GM19455 (cell line): Measurements from ENCODE around the gene STUB1.
"Not testable (repeated sequence)": the region's sequence is repeated elsewhere in the genome, so short reads cannot be mapped to it uniquely, and the experiment has no call there.

Source experiments
- ATAC-seq: cut with Tn5 transposase; IDR thresholded peaks from one replicate; pipeline ENCODE4 v1.9.1; 2021; ENCODE audit not compliant: unreplicated experiment

STUB1 gene

DNA sequence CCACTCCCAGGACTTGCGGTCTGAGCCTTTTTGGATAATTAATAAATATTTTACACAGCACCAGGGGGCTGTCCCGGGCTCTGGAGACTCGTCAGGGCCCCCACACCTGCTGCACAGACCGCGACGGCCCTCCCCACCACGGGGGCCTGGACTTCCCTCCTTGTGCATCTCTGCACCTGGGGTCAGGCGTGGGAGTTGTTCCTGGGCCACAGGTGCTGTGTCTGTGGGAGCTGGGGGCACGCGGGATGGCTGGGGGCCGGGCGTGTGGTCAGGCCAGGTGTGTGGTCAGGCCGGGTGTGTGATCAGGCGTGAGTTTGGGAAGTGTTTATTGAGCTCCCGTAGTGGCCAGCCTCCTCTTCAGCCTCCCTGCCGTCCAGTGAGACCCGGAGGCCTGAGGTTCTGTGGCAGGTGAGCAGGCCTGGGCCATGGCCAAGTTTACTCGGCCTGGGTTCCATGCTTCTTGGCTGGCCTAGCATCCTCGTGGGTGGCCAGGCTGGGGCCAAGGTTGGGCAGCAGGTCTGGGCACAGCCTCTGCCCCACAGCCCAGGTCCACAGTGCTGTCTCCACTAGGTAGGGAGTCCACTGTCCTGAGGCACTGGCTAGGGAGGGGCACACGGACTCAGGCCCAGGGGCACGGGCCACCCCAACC lies 1.9 kb upstream of the STUB1 start:
- no peak for ATAC-seq

DNA sequence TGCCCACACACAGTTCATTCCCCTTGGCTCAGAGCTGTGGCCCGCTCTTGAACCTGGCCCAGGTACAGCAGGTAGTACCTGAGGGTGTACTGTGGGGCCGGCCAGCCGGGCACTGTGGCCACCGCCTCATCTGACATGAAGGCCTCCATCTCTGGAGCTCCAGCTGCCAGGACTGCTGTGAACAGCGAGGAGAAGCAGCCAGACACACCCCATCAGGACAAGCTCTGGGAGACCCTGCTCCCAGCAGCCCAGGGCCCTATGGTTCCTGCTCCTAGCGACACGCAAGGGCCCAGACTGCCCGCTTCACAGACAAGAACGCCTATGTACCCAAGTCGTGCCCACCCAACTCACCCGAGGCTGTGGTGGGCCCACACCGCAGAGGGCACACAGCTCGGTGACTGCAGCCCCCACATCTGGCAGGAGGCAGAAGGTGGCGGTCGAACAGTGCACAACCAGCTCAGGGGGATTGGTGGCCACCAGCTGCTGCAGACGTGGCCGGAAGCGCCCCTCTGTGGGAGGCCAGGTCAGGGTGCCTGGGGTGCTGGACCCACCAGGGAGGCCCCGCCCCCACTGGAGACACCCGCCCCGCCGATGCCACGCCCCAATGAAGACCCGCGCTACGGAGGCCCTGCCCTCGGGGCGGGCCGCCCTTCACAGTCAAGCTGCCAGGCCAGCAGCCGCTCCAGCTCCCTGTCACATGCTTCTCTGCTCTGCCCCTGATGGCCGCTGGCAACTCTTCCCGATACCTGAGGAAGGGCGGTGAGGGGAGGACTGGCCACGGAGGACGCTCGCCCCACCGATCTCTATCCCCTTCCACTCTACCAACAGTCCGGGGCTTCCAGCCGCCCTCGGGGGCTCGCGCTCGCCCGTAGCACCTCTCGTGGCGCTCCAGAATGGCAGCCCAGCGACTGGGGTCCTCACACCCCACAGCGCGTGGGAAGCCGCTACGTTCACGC lies 1.1 kb upstream of the STUB1 start:
- ATAC-seq, result no peak

DNA sequence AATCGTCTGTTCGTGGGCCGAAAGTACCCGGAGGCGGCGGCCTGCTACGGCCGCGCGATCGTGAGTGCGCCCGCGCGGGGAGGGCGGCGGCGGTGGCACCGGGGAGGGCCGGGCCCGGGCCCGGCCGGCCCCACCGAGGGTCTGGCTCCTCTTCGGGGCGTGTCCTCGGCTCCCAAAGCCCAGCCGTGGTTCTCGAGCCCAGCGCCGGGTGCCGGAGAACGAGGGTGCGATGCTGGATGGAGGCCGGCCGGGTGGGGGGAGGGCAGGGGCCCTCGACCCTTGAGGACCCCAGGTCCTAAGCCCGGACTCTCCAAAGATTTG lies 375 bp downstream of the STUB1 start:
- ATAC-seq, result no peak

DNA sequence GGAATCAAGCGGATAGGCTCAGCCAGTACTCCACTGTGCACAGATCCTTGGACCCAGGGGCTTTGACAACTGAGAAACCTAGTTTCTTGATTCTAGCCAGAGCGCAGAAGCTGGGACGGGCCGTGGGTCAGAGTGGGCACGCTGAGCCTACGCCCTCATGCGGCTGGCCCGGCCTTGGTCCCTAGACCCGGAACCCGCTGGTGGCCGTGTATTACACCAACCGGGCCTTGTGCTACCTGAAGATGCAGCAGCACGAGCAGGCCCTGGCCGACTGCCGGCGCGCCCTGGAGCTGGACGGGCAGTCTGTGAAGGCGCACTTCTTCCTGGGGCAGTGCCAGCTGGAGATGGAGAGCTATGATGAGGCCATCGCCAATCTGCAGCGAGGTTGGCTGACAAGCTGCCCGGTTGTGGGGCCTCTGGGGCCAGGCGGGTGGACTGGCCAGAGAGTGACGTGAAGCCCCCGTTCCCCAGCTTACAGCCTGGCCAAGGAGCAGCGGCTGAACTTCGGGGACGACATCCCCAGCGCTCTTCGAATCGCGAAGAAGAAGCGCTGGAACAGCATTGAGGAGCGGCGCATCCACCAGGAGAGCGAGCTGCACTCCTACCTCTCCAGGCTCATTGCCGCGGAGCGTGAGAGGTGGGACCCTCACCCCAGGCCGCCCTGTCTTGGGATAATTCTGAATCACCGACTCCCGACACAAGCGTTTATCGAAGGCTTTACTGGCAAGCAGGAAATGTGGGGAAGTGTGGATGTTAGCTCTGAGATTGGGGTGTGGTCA lies 946 bp downstream of the STUB1 start:
- ATAC-seq, result no peak

DNA sequence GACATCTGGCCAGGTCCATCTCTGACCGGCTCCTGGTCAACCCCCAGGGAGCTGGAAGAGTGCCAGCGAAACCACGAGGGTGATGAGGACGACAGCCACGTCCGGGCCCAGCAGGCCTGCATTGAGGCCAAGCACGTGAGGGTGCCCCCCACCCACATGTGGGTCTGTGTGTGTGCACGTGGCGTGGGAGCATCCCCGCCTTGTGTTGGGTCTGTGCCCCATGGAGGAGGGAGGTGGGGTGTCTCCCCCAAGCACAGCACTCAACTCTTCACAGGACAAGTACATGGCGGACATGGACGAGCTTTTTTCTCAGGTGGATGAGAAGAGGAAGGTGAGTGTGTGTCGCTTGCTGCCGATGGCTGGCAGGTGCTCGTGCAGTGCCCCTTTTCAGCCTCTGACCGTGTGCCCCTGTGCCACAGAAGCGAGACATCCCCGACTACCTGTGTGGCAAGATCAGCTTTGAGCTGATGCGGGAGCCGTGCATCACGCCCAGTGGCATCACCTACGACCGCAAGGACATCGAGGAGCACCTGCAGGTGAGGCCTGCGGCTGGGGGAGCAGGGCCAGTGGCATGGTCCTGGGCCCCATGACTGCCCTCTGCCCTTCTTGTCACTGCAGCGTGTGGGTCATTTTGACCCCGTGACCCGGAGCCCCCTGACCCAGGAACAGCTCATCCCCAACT lies 1.7 kb downstream of the STUB1 start:
- no peak for ATAC-seq

DNA sequence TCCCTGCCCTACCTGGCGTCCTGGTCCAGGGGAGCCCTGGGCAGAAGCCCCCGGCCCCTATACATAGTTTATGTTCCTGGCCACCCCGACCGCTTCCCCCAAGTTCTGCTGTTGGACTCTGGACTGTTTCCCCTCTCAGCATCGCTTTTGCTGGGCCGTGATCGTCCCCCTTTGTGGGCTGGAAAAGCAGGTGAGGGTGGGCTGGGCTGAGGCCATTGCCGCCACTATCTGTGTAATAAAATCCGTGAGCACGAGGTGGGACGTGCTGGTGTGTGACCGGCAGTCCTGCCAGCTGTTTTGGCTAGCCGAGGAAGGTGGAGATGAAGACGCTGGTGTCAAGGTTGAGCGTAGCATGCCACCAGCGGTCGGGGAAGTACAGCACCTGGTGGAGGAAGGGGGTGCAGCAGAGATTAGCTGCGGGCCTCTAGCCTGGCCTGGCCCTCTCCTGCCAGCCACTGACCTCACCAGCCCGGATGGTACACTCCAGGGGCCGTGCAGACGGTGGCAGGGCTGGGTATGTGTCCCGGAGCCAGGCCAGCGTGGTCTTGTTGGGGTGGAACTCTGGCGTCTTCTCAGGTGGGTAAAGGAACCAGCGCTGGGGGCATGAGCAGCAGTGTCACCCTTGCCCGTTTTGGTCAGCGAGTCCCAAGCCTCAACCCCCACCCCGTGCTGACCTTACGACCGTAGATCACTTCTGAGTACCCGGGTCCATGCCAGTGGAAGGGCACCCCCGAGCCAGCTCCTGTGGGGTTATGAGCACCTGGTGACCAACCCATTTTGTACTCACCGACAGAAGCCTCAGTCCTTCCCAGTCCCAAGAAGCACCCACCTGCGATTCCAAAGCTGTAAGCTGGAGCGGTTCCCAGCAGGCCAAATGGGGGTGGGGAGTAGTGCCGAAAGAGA lies 2.5 kb downstream of the STUB1 start:
- no peak for ATAC-seq

DNA sequence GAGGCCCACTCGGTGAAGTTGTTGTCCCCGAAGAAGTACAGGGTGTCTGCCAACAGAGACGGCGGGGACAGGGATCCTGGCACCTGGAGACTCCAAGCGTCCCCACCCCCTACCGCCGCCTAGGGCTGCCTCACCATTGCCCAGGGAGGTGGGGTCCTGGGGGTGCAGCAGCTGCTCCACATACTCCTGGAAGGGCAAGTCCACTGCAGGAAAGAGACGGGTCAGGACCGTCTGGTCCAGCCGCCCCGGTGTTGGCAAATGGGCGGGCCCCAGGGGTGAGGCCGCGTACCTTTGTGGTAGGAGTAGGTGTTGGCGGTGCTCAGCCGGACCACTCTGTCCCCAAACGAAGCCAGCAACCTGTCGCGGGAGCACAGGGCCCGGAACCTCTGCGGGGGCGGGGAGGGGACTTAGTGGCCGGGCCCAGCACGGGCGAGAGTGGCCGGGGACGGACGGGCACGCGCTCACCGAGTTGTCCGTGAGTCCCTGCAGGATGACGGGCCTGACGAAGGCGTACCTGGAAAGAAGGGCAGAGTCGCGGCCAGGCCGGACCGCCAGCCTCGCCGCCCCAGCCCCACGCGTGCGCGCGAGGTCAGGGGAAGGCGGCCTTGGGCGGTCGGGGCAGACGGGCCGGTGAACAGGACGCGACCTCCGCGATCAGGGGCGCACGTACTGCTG lies 3.3 kb downstream of the STUB1 start:
- ATAC-seq, result no peak

DNA sequence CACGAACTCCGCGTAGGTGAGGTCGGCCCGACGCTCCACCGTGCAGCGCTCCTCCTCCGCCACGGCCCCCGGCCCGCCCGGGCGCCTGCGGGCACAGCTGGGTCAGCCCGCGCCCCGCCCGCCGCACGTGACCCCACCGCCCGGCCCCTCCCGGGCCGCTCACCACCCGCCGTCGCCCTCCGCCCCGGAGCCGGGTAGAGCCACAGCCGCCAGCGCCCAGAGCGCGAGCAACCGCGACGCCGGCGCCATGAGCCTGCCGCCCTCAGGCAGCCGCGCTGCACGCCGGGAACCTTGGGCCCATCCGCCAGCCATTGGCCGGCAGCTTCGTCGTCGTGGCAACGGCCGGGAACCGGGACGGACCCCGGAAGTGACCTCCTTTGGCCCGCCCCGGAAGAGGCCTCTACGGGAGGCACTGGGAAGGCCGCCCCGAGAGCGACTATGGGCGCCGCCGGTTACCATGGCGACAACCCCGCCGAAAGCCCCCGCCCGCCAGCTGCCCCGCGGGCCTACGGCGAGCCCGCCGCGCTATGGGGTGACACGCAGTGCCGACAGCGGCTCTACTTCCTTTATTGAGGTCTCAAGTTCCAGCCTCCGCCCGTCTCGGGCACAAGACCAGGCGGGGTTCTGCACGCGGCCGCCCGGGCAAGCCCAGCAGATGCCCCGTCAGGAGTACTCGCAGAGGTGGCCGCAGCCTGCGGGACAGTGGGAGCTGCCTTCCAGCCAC lies 4.0 kb downstream of the STUB1 start, which contains the start of gene JMJD8:
Gene JMJD8, minus strand, starts transcription at position 264 of the 724 bp plus-strand sequence. Its CDS starts 15 bp downstream, at position 249.
- peak; percentile 52 for ATAC-seq

DNA sequence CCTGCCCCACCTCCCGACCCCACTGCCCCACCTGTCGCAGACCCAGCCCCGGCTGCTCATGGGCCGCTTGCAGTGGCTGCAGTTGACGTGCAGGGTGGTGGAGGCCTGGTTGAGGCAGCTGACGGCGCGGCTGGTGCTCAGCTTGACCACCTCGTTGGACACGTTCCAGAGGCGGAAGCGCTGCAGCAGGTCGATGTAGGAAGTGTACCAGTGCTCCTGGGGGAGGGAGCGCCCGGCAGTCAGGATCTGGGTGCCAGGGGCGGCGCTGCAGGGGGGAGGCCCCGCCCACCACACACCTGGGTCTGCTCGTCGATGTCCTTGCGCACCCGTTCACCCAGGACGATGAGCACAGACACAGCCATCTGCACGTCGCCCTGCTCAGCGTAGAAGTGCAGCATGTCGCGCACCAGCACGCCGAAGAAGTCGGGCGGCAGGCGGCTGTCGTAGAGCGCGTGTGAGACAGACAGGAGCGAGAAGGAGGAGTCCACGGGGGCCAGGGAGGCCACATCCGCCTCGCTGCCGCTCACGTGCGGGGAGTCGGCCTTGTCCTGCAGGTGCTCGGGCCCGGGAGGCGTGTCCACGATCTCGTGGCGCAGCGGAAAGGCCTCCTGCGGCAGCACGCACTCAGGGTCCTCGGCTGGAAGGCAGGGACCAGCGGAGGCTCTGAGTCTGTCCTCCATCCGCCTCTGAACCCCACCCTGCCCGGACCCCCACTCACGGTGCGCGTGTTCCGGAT lies 4.9 kb downstream of the STUB1 start:
- ATAC-seq, result no peak

DNA sequence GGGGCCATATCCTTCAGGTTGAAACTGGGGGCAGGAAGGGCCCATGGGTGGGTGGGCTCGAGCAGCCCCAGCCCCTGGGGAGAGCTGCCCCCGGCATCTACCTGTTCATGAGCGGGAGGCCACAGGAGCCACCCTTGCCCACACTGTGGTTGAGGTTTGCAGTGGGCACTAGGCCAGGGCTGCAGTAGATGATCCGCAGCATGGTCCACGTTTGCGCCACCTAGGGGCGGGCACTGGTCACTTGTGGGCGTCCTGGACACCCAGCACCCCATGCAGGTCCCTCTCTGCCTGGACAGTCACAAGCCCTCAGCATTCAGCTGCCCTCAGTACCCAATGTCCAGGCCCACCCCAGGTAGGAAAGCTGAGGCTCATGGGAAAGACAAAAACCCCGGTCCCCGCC lies 5.8 kb downstream of the STUB1 start:
- ATAC-seq, result no peak

DNA sequence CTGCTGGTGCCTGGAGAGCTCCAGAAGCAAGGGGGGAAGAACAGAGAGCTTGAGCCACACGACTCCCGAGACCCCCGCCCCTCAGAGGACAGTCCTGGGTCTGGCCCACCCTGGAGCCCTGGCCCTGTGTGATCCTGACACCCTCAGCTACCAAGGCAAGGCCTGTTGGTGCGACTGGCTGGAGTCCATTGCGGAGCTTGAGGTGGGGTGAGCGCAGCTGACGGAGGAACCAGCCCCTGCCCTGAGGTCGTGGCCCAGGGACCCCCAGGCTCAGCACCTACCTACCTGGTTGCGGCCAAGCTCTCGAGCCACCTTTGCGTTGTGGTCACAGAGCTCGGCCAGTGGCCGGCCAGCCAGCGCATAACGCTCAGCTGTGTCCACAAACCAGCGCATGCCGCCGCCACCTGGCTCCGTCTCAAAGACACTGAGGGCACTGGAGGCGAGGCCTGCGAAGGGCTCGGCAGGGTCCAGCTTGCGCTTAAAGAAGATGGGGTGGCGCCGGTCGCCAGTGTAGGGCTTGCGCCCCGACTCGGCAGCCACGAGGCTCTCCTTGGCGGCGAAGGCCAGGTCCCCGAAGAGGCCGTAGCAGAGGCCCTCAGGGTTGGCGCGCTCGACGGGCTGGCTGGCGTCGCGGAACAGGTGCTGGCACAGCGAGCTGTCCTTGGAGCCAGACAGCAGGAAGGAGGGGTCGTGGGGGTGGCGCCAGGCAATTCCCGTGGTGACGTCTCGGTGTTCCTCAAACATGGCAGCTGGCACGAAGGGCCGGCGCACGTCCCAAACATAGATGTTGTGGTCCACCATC lies 6.5 kb downstream of the STUB1 start:
- ATAC-seq, result no peak

DNA sequence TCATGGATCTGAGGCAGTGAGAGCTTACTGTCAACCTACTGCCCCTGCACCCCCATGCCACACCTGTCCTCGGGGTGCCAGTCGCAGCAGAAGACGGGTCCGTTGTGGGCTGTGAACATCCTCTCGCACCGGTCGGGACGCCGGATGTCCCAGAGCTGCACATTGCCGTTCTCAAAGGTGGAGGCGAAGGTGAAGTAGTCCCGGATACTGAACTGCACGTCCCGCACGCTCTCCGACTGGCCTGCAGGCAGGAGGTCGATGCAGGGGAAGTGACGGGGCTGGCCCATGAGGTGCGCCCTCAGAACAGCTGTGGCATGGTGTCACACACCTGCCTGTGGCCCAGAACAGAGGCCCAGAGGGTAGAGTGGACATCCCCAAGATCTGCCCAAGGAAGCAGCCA lies 7.3 kb downstream of the STUB1 start:
- ATAC-seq, result no peak

DNA sequence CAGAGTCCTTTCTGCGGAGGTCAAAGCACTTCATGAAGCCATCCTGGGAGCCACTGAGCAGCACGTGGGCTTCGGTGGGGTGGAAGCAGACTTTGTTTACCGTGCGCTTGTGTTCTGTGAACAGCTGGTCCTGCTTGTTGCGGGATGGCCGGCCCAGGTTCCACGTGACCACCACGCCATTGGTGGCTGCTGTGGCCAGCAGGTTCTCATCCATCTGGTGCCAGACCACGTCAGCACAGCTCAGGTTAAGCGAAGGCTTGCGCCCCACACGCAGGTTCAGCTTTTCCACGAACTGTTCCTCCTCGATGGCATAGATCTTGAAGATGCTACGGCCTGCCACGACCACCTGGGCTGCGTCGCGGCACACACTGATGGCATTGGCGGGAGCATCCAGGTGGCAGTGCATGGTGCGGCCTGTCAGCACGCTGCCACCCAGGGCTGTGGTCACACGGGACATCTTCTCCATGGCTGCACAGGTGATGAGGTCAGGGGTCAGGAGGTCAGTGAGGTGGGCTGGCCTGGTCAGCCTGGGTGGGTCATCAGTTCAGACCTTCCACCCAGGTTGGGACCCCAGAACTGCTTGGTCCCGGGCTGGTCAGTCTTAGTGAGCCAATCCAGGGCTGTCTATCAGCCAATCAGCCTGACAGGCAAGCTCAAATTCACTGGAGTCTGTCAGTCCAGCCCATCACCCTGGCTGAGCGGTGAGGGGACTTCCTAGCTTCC lies 9.1 kb downstream of the STUB1 start:
- no peak for ATAC-seq

DNA sequence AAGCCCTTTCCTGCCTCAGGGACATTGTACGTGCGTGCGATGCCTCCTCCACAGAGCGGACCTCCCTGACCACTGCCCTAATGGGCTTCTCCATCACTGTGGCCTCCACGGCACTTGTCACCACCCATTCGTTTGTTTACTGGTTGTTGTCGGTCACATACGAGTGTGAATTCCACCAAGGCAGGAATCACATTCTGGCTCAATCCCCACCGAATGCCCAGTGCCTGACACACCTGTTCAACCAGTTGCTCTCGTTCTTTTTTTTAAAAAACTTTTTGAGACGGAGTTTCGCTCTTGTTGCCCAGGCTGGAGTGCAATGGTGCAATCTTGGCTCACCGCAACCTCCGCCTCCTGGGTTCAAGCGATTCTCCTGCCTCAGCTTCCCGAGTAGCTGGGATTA lies 11.0 kb downstream of the STUB1 start:
- ATAC-seq, result not testable (repeated sequence)

DNA sequence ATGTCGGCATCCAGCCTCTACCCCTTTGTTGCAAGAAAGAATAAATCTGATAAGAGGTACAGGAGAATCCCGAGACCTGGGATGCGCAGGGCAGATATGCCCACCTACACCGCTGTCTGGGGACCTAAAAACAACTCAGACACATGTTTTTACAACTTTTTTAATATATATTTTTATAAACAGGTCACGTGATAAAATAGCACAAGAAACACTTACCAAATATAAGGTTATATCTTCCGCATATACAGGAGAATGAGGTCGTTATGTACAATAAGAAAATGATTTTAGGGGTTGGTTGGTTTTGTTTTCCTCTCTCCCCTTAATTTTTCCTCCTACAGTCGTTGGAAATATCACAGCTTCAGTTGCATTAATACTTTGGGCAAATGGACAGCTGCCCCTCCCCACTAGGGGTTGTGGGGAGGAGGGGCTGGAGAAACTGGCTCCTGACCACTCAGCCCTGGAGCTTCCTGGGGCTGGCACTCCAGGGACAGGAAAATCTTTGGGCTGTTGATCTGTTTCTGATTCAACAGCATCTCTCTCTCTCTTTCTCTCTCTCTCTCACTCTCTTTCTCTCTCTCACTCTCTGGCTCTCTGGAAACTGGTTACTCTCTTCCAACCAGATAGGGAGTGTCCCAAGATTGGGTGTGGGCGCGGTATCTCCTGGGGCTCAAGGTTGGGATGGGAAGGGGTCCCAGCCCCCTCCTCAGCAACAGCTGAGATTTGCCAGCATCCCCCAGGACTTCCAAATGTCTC lies 12.3 kb downstream of the STUB1 start:
- no peak for ATAC-seq

DNA sequence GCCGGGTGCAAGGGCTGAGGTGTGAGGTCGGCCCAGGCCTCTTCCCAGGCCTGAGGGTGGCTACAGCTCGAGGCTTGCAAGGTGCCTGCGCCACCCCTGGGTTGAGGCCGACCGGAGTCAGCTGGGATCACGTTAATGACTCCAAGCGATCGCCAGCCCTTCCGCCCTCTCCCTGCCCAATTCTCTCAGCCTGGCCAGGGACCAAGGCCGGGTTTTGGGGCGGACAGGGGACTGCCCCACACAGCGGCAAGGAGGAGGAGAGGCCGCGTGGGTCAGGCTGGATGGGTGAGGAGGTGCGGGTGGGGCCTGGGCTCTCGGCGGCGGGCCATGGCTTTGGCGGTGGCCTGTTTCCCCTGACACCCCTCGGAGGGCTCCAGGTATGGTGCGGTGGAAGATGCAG lies 13.2 kb downstream of the STUB1 start:
- no peak for ATAC-seq
